HEK293 (cell line): ENCODE results near the gene KRTAP5-1.

Experiments
- CTCF ChIA-PET: fragments of 350-600 bp; formaldehyde crosslinking; extraction: SDS; loops from one replicate; lab custom pipeline; 2021; ENCODE audit warnings: antibody characterized with exemption; lab: Yijun Ruan, JAX
- POLR2A ChIA-PET: fragments of 300-600 bp; formaldehyde crosslinking; extraction: SDS; loops from one replicate; lab custom pipeline; 2020; ENCODE audit warnings: antibody characterized with exemption, inconsistent platforms; lab: Yijun Ruan, JAX
- H3K27ac ChIP-seq: fragments of 200-500 bp; sonication (Bioruptor generic); 2 replicates; pipeline ENCODE4 v1.5.1; 2014; ENCODE audit warnings: low read depth, low read length, control low read depth, inconsistent platforms; ENCODE audit errors: extremely low read depth
- H3K36me3 ChIP-seq, 2 experiments: fragments of 200-500 bp in 1 of 2; sonication (Bioruptor generic) in 1 of 2; 1 replicate in 1 of 2; 2 replicates in 1 of 2; pipeline ENCODE4 v1.5.1; 2014 to 2017; ENCODE audit warnings: inconsistent platforms in 2 of 2, low read length in 2 of 2; ENCODE audit not compliant: control insufficient read depth in 2 of 2, insufficient read depth in 1 of 2
- H3K4me1 ChIP-seq: fragments of 200-500 bp; sonication (Bioruptor generic); 2 replicates; pipeline ENCODE4 v1.5.1; 2014; ENCODE audit warnings: mild to moderate bottlenecking, low read length, inconsistent platforms; ENCODE audit not compliant: control insufficient read depth, insufficient read depth
- H3K4me3 ChIP-seq: 2 replicates; pipeline ENCODE4 v1.5.1; 2011; ENCODE audit warnings: low read depth, mild to moderate bottlenecking, control low read depth, low read length, moderate library complexity
- H3K9me3 ChIP-seq: fragments of 200-500 bp; sonication (Bioruptor generic); 2 replicates; pipeline ENCODE4 v1.5.1; 2014; ENCODE audit warnings: low read depth, low read length, inconsistent platforms; ENCODE audit not compliant: control insufficient read depth, insufficient read depth
- BCL11B ChIP-seq: fragments of 450-650 bp; formaldehyde crosslinking; IDR thresholded peaks from 2 replicates; pipeline ENCODE4 v1.5.1; 2016; ENCODE audit warnings: low read depth, missing biosample characterization, missing genetic modification characterization
- HOXD13 ChIP-seq: sonication (generic); formaldehyde crosslinking; IDR thresholded peaks from 2 replicates; pipeline ENCODE4 v1.8.0; 2022; ENCODE audit warnings: missing genetic modification reagents, borderline replicate concordance
- SCRT1 ChIP-seq: fragments of 450-650 bp; formaldehyde crosslinking; IDR thresholded peaks from 2 replicates; pipeline ENCODE4 v1.5.1; 2016; ENCODE audit warnings: missing biosample characterization, missing genetic modification characterization, borderline replicate concordance
- TCF7L2 ChIP-seq: IDR thresholded peaks from 2 replicates; pipeline ENCODE4 v1.6.1; 2011; ENCODE audit warnings: low read depth, mild to moderate bottlenecking, inconsistent platforms, low read length, moderate library complexity, borderline replicate concordance
- ZBTB10 ChIP-seq: fragments of 450-650 bp; formaldehyde crosslinking; IDR thresholded peaks from 2 replicates; pipeline ENCODE4 v1.5.1; 2016; ENCODE audit warnings: missing biosample characterization, missing genetic modification characterization
- ZBTB8A ChIP-seq: fragments of 450-650 bp; formaldehyde crosslinking; IDR thresholded peaks from 2 replicates; pipeline ENCODE4 v1.5.1; 2016; ENCODE audit warnings: missing biosample characterization, missing genetic modification characterization
- ZNF140 ChIP-seq: fragments of 450-650 bp; formaldehyde crosslinking; IDR thresholded peaks from 2 replicates; pipeline ENCODE4 v1.5.1; 2016; ENCODE audit warnings: missing biosample characterization, missing genetic modification characterization
- ZNF211 ChIP-seq: fragments of 450-650 bp; formaldehyde crosslinking; IDR thresholded peaks from 2 replicates; pipeline ENCODE4 v1.5.1; 2016; ENCODE audit warnings: low read depth, missing biosample characterization, missing genetic modification characterization
- ZNF791 ChIP-seq: fragments of 450-650 bp; formaldehyde crosslinking; IDR thresholded peaks from 2 replicates; pipeline ENCODE4 v1.5.1; 2016; ENCODE audit warnings: missing biosample characterization, missing genetic modification characterization
- ZNF792 ChIP-seq: fragments of 450-650 bp; formaldehyde crosslinking; IDR thresholded peaks from 2 replicates; pipeline ENCODE4 v1.5.1; 2016; ENCODE audit warnings: missing biosample characterization, missing genetic modification characterization
- TF ChIP-seq, protein P1 (sequence below): fragments of 450-650 bp; formaldehyde crosslinking; IDR thresholded peaks from 2 replicates; pipeline ENCODE4 v1.5.1; 2016; ENCODE audit warnings: missing biosample characterization, missing genetic modification characterization
- TF ChIP-seq, protein P2 (sequence below): fragments of 450-650 bp; formaldehyde crosslinking; IDR thresholded peaks from 2 replicates; pipeline ENCODE4; 2016; ENCODE audit warnings: missing biosample characterization, missing genetic modification characterization
- TF ChIP-seq, protein P3 (sequence below): fragments of 450-650 bp; formaldehyde crosslinking; IDR thresholded peaks from 2 replicates; pipeline ENCODE4 v1.5.1; 2017; ENCODE audit warnings: missing biosample characterization, missing genetic modification characterization

Gene KRTAP5-1

GRCh38 chr11:1563697-1564534, 21.2 kb downstream of the KRTAP5-1 start:
- H3K4me3 ChIP-seq, result no peak overlapping the region
- H3K27ac ChIP-seq, result no peak overlapping the region
- POLR2A ChIA-PET, result interaction anchor here (0.9 to 1.5 kb wide), 4 partner anchors 10 to 17 kb away, joined by 4 to 6 read pairs (median 4); no protein-coding TSS in a partner anchor
- TF ChIP-seq TCF7L2 (no peak), ZNF140 (tag by site-specific recombination) (peak; percentile 53; the same call in 1 of the 2 replicates)
- TF ChIP-seq, protein P1, sequence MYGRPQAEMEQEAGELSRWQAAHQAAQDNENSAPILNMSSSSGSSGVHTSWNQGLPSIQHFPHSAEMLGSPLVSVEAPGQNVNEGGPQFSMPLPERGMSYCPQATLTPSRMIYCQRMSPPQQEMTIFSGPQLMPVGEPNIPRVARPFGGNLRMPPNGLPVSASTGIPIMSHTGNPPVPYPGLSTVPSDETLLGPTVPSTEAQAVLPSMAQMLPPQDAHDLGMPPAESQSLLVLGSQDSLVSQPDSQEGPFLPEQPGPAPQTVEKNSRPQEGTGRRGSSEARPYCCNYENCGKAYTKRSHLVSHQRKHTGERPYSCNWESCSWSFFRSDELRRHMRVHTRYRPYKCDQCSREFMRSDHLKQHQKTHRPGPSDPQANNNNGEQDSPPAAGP (tag by site-specific recombination), result no peak
- TF ChIP-seq, protein P2, sequence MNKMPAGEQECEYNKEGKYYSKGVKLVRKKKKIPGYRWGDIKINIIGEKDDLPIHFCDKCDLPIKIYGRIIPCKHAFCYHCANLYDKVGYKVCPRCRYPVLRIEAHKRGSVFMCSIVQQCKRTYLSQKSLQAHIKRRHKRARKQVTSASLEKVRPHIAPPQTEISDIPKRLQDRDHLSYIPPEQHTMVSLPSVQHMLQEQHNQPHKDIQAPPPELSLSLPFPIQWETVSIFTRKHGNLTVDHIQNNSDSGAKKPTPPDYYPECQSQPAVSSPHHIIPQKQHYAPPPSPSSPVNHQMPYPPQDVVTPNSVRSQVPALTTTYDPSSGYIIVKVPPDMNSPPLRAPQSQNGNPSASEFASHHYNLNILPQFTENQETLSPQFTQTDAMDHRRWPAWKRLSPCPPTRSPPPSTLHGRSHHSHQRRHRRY (tag by site-specific recombination), result no peak
- no peaks in the 10 kb centered on the region for H3K4me1 ChIP-seq
- no peaks in the 10 kb centered on the region for H3K9me3 ChIP-seq
- H3K36me3 ChIP-seq, result peaks cover 0 to 52% of the 10 kb centered on the region in 2 experiments; a peak in 1 of 3 replicates
- CTCF ChIA-PET, result interaction anchor here (1.3 to 2.0 kb wide), 3 partner anchors 11 to 17 kb away, joined by 4 to 18 read pairs (median 10); no protein-coding TSS in a partner anchor

DNA sequence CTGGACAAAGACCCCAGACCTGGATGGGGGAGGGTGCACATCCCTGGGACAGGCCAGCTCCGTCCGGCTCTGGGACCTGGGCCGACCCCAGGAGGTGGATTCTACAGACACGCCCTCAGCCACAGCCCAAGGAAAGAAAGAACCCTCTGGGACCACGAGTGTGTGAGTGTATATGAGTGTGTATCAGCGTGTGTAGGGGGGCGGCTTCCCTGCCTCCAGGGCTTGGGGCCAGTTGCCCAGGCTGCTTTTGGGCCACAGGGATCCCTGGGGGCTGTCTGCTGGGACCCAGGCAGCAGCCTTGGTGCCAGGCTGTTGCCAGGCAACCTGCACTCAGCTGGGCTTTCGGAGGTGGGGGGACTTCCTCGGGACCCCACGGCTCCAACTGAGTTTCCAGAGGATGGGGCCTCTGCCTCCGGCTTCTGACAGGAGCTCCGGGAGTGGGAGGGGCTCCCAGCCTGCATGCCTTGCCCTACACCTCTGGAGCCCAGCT, 21.9 kb downstream of the KRTAP5-1 start:
- CTCF ChIA-PET, result interaction anchor here (1.3 to 2.0 kb wide), 2 partner anchors 11 to 16 kb away, joined by 4 to 18 read pairs; no protein-coding TSS in a partner anchor

DNA sequence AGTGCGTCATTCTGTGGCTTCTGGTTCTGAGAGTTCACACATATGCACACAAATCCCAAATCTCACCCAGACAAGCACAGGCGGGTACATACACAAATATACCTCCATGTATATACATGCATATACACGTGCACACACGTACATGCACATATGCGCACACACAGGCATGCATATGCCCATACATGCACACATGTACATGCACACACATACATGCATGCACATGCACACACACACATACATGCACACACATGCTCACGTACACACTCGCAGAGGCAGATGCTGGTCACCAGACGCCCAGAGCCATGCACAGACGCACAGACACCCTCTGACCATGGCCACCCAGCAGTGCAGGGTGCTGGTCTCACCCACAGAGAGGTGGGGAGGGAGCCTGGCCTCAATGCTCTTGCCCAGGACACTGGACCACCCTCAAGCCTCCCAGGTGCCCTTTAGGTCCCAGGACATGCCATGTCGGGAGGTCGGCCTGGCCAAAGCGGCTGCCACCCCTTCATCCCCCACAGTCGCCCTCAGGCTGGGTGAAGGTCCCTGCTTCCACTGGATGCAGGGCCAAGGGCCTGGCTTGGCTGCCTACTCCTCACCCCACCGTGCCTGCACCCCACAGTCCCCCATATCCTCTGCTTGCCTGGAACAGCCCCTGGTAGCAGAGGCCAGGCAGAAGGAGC, 22.5 kb downstream of the KRTAP5-1 start:
- ChIA-PET POLR2A (no interaction called here), CTCF (interaction anchor here (1.3 kb wide), 1 partner anchor 15 kb away, joined by 4 read pairs; no protein-coding TSS in a partner anchor)
- no peak for TF ChIP-seq HOXD13 (CRISPR knock-in tag)
- TF ChIP-seq, protein P3, sequence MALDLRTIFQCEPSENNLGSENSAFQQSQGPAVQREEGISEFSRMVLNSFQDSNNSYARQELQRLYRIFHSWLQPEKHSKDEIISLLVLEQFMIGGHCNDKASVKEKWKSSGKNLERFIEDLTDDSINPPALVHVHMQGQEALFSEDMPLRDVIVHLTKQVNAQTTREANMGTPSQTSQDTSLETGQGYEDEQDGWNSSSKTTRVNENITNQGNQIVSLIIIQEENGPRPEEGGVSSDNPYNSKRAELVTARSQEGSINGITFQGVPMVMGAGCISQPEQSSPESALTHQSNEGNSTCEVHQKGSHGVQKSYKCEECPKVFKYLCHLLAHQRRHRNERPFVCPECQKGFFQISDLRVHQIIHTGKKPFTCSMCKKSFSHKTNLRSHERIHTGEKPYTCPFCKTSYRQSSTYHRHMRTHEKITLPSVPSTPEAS (tag by site-specific recombination), result peak; percentile 78
- Histone ChIP-seq H3K36me3 (peaks cover 0 to 60% of the 10 kb centered on the region in 2 experiments; a peak in 1 of 3 replicates), H3K27ac (no peak overlapping the region), H3K4me1 (no peaks in the 10 kb centered on the region), H3K9me3 (no peaks in the 10 kb centered on the region), H3K4me3 (no peak overlapping the region)

More for the DNA sequence above, 21.9 kb downstream of the KRTAP5-1 start:
- Histone ChIP-seq H3K27ac (no peak overlapping the region), H3K9me3 (no peaks in the 10 kb centered on the region), H3K4me3 (no peak overlapping the region)
- POLR2A ChIA-PET, result no interaction called here
- TF ChIP-seq ZNF792 (tag by site-specific recombination), result no peak
- TF ChIP-seq ZNF211 (tag by site-specific recombination), result no peak
- no peak for TF ChIP-seq ZNF791 (tag by site-specific recombination)
- TF ChIP-seq BCL11B, result no peak
- no peak for TF ChIP-seq ZBTB10
- no peak for TF ChIP-seq SCRT1 (tag by site-specific recombination)
- TF ChIP-seq ZBTB8A (tag by site-specific recombination), result no peak
- TF ChIP-seq, all 188 proteins: peak for 0
- H3K36me3 ChIP-seq, result peaks cover 0 to 56% of the 10 kb centered on the region in 2 experiments; a peak in 1 of 3 replicates
- no peaks in the 10 kb centered on the region for H3K4me1 ChIP-seq
